IPS DF 4.7 (cell line): ENCODE results near the gene NMRAL1.

Experiments used
- DNase-seq: peaks from one replicate; pipeline ENCODE4 v3.0.0-alpha.2; 2013; ENCODE audit warnings: low spot score; ENCODE audit errors: extremely low read depth

Gene NMRAL1

GRCh38 chr16:4474192-4474961 is at the start of gene NMRAL1:
Gene NMRAL1 (minus strand): TSS chr16:4474625. CDS start chr16:4474132, 493 bp downstream.
- DNase-seq: peak; percentile 75

DNA sequence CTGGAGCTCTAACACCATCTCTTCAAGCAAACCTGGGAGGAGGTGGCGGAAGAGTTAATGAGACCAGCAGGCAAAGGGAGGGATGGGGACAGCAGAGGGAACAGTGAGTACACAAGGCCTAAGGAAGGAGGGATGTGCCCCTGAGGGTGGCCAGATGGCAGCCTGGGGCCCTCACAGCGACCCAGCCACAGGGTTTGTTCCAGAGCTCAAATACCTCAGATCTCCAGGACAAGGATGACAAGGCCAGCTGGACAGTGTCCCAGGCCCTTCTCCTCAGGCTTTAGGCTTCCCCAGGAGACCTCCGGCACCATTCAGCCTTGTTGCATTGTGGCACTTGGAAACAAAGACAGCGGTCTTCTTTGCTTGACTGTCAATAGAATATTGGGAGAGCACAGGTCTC is 49.3 kb upstream of the NMRAL1 start:
- no peak for DNase-seq

DNA sequence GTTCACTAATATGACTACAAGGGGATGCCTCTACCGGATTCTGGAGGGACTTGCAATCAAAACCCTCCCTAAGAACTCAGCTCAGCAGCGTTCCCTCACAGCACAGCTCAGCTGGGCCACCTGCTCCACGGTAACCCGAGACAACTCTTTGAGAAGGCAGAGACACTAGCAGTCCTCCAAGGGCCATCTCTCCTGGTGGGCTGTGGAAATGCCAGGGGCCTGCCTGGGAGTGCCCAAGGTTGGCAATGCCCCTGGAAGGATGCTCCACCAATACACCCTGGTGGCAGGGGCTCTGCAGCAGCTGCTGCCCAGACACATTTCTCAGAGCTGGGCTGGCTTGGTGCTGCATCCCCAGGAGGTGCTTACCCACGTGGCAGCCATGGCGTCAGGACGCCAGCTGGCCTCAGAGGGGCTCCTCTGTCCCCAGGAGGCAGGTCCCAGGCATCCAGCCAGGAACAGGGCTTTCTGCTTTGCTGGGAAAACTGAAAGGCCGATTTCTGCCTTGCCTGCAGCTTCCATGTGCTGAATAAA is 47.7 kb upstream of the NMRAL1 start:
- DNase-seq: no peak

DNA sequence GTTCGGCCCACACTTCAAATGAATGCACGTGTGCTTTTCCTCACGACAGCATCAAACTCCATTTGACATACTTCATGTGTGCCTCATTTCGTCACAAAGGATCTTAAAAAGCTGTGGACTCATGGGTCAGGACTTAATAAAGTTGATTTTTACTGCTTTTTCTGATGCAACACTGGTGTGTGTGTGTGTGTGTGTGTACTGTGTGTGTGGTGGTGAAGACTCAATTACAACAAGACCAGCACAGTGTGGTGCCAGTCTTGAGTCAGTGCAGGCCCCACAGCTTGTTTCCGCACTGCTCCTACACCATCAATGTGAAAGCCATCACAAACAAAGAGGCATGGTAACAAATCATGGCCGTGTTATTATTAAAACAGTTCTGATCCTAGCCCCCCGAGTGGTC is 46.5 kb upstream of the NMRAL1 start:
- DNase-seq: no peak

DNA sequence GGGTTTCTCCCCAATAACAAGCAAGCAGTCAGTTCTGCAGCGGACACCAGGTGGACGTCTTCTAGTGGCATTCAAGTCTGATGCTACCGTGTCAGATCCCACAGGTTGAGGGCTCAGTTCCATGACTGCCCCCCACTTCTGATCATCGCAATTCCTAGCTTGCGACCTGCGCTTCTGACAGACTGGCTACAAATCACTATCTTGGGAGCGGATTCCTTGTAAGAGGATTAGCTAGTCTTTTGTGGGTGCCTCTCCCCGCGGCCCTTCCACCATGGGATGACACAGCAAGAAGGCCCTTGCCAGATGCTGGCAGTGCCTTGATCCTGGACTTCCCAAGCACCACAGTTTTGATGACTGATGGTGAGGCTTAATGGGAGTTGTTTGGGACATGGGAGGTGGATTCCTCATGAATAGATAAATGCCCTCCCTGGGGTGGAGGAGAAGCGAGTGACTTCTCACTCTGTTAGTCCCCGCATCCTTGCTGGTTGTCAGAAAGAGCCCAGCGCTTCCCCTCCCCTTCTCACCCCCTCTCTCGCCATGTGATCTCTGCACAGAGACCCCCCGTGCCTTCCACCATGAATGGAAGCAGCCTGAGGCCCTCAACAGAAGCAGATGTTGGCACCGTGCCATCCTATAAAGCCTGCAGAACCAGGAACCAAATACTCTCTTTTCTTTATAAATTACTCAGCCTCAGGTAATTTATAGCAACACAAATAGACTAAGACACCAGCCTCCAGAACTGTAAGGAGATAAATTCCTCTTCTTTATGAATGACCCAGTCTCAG is 45.0 kb upstream of the NMRAL1 start:
- DNase-seq: no peak

DNA sequence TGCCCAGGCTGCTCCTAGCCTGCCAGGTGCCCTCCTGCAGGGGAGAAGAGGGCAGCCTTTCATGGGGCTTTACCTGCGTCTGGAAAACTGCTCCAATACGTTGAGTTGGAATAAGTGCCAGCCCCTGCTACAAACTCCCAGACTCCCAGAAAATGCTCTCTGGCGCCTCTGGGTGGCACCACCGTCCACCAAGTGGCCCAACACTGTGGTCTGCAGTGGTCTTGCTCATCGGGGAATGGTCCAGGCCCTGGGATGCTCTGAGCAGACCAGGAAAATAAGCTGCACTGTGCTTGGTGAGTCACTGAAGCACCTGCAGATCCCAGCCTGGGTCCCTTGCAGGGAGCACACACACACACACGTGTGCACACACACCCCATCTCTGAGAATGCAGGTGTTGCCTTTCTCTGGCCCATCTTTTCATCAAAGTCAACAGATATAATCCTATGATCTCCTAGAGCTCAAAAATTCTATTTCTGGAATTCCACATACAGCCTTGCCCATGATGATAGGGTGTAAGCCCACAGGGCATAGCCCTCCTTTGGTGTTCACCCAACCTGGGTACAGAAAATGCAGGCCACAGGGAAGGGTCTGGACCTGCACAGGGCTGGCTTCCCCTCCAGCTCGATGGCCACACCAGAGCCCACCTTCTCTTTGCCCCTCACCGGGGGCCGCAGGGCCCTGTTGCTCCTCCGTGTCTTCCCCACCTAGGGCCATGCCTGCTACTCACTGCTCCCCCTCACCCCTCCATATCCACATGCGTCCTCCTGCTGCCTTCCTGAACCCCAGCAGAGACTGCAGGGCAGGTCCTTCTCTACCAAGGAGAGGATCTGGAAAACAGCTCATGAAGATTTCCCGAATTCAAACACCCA is 43.6 kb upstream of the NMRAL1 start:
- peak; percentile 58 for DNase-seq

GRCh38 chr16:4515611-4516233 is 41.3 kb upstream of the NMRAL1 start:
- DNase-seq: no peak

DNA sequence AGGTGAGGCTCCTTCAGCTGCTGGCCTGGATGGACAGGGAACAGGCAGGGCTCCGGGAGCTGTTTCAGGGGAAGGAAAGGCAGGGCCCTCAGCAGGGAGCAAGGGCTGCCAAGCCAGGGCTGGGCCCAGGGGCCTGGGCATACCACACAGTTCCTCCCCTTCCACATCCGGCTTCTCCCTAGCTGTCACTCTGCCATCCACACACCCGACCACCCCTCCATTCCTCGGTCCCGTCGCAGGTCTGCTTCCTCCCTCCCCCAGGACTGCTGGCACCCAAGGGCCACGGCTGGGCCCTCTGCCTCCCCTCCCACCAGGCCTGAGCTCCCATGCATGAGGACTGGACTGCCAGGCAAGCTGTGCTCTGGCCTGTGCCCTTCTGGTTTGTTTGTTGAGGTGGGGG is 40.2 kb upstream of the NMRAL1 start:
- no peak for DNase-seq

GRCh38 chr16:4513881-4514280 is 39.5 kb upstream of the NMRAL1 start:
- DNase-seq: no peak

DNA sequence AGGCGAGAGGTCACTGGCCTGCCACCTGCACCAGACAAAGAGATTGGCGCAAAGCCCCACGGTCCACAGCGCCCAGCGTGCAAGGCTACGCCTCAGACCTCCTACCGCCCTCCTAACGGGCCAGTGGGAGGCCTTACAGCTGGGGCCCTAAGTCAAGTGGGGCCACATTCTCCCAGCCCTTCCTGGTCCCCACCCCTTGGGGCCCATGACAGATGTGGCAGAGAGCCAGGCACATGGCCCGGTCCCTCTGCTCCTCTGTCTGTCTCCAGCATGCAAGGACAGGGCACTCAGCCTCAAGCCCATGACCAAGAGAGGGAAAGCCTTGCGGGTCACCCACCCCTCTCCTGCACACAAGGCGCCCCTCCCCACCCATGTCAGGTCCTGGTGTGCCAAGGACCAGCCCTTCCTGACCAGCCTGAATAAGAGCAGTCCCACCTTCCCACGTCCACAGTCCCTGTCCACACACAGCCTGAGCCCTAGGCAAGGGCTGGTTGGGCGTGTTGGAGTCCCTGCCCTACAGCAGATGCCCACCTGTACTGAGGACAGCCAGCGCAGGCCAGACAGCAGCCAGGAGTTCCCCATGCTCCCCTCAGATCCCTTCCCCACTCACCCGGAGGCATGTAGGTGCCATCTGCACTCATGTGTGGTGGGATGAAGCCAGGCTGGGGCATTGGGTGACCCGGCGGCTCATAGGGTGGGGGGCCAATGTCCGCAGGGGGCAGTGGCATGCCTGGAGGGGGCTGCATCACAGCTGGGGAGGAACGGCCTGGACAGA is 38.8 kb upstream of the NMRAL1 start:
- no peak for DNase-seq

- DNase-seq: no peak
Measured at GRCh38 chr16:4512473-4512872, 38.0 kb upstream of the NMRAL1 start.

- DNase-seq: peak; percentile 69
Measured at GRCh38 chr16:4511441-4512082, 37.1 kb upstream of the NMRAL1 start.

DNA sequence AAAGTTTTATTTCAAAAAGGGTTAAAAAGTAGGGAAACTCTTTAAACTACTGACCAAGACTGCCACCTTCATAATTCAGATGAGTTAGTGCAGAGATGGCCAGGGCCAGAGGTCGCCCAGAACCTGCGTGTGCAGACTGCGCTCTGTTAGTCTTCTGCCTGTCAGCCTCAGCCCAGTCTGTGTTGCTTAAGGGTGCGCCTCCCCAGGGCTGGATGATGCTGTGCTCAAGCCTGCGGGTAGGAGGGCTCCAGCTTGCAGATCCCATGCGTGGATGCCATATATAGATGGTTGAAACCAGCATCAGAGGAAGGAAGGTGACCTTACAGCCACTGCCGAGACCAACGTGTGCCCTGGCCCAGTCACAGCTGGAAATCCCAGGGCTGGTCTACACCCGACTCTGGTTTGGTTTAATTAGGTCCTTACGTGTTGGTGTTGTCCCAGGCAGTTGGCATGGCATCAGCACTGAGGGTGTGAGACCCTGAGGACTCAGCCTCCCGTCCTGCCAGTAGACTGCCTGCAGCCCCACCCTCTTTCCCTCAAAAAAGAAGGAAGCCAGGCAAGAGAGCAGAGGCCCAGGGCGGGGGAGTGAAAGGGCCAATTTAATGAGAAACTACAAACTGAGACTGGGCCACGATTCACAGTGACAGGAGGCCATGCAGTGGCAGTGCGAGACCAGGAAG is 36.5 kb upstream of the NMRAL1 start:
- DNase-seq: no peak

DNA sequence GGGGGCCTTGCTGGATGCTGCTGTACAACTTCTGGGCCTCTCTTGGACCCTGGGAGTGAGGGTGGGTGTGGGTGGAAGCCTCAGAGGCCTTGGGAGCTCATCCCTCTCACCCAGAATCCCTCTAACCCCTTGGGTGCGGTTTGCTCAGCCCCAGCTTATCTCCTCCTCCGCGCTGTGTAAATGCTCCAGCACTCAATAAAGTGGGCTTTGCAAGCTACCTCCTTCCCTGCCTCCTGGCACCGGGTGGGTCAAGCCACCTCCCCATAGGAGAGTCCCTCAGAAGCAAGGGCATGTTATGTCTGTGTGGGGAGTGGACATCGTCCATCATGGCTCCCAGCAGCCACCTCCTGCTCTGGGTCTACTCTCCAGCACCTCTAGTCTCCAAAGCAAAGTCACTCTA is 35.7 kb upstream of the NMRAL1 start:
- DNase-seq: no peak

DNA sequence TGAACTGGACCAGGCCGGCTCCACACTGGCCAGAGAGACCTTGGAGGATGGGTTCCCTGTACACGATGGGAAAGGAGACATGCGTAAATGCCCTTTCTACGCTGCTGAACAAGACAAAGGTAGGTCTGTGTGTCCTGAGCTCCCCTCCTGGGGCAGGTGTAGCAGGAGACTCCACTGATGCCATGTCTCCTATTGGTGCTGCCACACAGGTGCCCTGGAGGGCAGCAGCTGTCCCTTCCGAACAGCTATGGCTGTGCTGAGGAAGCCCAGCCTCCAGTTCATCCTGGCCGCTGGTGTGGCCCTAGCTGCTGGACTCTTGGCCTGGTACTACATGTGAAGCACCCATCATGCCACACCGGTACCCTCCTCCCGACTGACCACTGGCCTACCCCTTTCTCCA is 35.0 kb upstream of the NMRAL1 start:
- no peak for DNase-seq

DNA sequence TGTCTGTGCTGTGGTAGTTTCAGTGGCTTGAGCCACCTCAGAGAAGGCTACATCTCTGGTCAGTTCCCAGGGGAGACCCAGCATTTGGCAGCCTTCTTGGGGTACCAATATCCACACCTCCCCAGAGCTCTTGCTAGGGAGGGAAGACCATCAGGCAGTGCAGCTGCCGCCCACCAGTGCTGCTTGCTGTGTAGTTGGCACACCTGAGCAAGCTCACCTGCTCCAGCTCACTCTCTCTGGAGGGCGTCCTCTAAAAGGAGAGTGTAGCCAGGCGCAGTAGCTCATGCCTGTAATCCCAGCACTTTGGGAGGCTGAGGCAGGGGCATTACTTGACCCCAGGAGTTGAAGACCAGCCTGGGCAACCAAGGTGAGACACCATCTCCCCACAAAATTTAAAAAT is 34.4 kb upstream of the NMRAL1 start:
- DNase-seq: no peak

DNA sequence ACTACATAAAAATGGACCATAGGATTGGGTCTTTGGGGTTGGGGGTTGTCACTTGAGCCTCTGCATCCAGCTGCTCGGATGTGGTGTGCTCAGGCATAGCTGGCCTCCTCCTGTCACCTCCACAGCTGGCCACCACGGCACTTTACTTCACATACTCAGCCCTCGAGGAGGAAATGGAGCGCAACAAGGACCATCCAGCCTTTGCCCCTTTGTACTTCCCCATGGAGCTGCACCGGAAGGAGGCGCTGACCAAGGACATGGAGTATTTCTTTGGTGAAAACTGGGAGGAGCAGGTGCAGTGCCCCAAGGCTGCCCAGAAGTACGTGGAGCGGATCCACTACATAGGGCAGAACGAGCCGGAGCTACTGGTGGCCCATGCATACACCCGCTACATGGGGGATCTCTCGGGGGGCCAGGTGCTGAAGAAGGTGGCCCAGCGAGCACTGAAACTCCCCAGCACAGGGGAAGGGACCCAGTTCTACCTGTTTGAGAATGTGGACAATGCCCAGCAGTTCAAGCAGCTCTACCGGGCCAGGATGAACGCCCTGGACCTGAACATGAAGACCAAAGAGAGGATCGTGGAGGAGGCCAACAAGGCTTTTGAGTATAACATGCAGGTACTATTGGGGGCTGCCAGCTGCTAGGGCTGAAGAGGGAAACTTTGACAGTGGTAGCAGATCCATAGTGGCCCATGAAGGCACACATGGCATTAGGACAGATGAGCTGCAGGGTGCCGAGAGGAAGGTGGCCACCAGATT is 33.3 kb upstream of the NMRAL1 start:
- no peak for DNase-seq

- peak; percentile 49 for DNase-seq
Measured at GRCh38 chr16:4506450-4506849, 32.0 kb upstream of the NMRAL1 start.
